ENCODE measurements around the gene IL17B.

Gene IL17B

GRCh38 chr5:149337736-149338135, 41.4 kb downstream of the IL17B start:
- peak overlapping the region; percentile 27 for H2BK120ac ChIP-seq (ENCODE audit: insufficient read depth, low read length, poor library complexity)
- peaks cover 2% of the 10 kb centered on the region for H3K79me1 ChIP-seq (ENCODE audit: low read length)
- H3K14ac ChIP-seq (ENCODE audit: low read length): no peak overlapping the region
- H4K8ac ChIP-seq (ENCODE audit: low read depth, low read length): no peak overlapping the region
- no CpG with 5 or more reads among the region's 4 CpGs for WGBS (ENCODE audit: extremely low coverage, insufficient coverage, insufficient read length)
- H3K36me3 ChIP-seq (ENCODE audit: control insufficient read depth in 1 of 2, insufficient read depth in 2 of 2, low read length in 2 of 2): peaks cover 0 to 4% of the 10 kb centered on the region in 2 experiments
- no peaks in the 10 kb centered on the region for H3K27me3 ChIP-seq (ENCODE audit: insufficient read depth, low read length)
- H4K91ac ChIP-seq (ENCODE audit: low read depth, low read length): no peak overlapping the region
- H3K27ac ChIP-seq (ENCODE audit: low read depth, low read length): no peak overlapping the region
- peak overlapping the region; percentile 38 for H2BK12ac ChIP-seq (ENCODE audit: low read length)
- H3K4me2 ChIP-seq (ENCODE audit: low read length): no peak overlapping the region
- no peaks in the 10 kb centered on the region for H3K79me2 ChIP-seq (ENCODE audit: control insufficient read depth, insufficient read depth, low read length, poor library complexity)
- H3K4me3 ChIP-seq (ENCODE audit: low read depth, low read length): no peak overlapping the region
- H2AFZ ChIP-seq (ENCODE audit: insufficient read depth, low read length, poor library complexity): no peak overlapping the region
- H3K4me1 ChIP-seq (ENCODE audit: control insufficient read depth in 1 of 2, insufficient read depth in 2 of 2, low read length in 2 of 2): peaks cover 2 to 4% of the 10 kb centered on the region in 2 experiments
- H2BK5ac ChIP-seq (ENCODE audit: low read depth, low read length, poor library complexity): no peak overlapping the region
- no peak overlapping the region for H3K9ac ChIP-seq (ENCODE audit: low read length)
- no peak overlapping the region for H3K18ac ChIP-seq (ENCODE audit: low read length)
- H2AK5ac ChIP-seq (ENCODE audit: low read length): no peak overlapping the region
- no peak overlapping the region for H3K4ac ChIP-seq (ENCODE audit: low read depth, low read length)
- no peak for DNase-seq
- H3K23ac ChIP-seq (ENCODE audit: low read length): no peak overlapping the region
- no peaks in the 10 kb centered on the region for H3K9me3 ChIP-seq (ENCODE audit: insufficient read depth, low read depth, low read length)
- no peak overlapping the region for H4K12ac ChIP-seq (ENCODE audit: low read depth, low read length)

- Histone ChIP-seq H3K4me2 (ENCODE audit: low read length) (no peak overlapping the region), H3K4me3 (ENCODE audit: low read depth, low read length) (no peak overlapping the region), H4K8ac (ENCODE audit: low read depth, low read length) (no peak overlapping the region), H2BK5ac (ENCODE audit: low read depth, low read length, poor library complexity) (no peak overlapping the region), H4K91ac (ENCODE audit: low read depth, low read length) (no peak overlapping the region), H2AFZ (ENCODE audit: insufficient read depth, low read length, poor library complexity) (no peak overlapping the region), H3K14ac (ENCODE audit: low read length) (no peak overlapping the region), H4K12ac (ENCODE audit: low read depth, low read length) (no peak overlapping the region), H3K9ac (ENCODE audit: low read length) (no peak overlapping the region), H3K36me3 (ENCODE audit: control insufficient read depth in 1 of 2, insufficient read depth in 2 of 2, low read length in 2 of 2) (peaks cover 0 to 2% of the 10 kb centered on the region in 2 experiments), H3K23ac (ENCODE audit: low read length) (no peak overlapping the region), H3K79me1 (ENCODE audit: low read length) (peaks cover 2% of the 10 kb centered on the region), H2BK120ac (ENCODE audit: insufficient read depth, low read length, poor library complexity) (no peak overlapping the region), H3K9me3 (ENCODE audit: insufficient read depth, low read depth, low read length) (no peaks in the 10 kb centered on the region), H2BK12ac (ENCODE audit: low read length) (no peak overlapping the region), H3K4ac (ENCODE audit: low read depth, low read length) (no peak overlapping the region), H3K4me1 (ENCODE audit: control insufficient read depth in 1 of 2, insufficient read depth in 2 of 2, low read length in 2 of 2) (peaks cover 2 to 4% of the 10 kb centered on the region in 2 experiments), H3K79me2 (ENCODE audit: control insufficient read depth, insufficient read depth, low read length, poor library complexity) (no peaks in the 10 kb centered on the region), H3K27me3 (ENCODE audit: insufficient read depth, low read length) (no peaks in the 10 kb centered on the region), H3K18ac (ENCODE audit: low read length) (no peak overlapping the region), H2AK5ac (ENCODE audit: low read length) (no peak overlapping the region), H3K27ac (ENCODE audit: low read depth, low read length) (no peak overlapping the region)
- no peak for DNase-seq
- no CpG with 5 or more reads among the region's 2 CpGs for WGBS (ENCODE audit: extremely low coverage, insufficient coverage, insufficient read length)
Measured at GRCh38 chr5:149333711-149334443, 45.2 kb downstream of the IL17B start.

GRCh38 chr5:149328177-149328576, 50.9 kb downstream of the IL17B start:
- H3K18ac ChIP-seq (ENCODE audit: low read length): no peak overlapping the region
- no peak overlapping the region for H4K91ac ChIP-seq (ENCODE audit: low read depth, low read length)
- no peaks in the 10 kb centered on the region for H3K79me1 ChIP-seq (ENCODE audit: low read length)
- H3K23ac ChIP-seq (ENCODE audit: low read length): no peak overlapping the region
- H2BK12ac ChIP-seq (ENCODE audit: low read length): no peak overlapping the region
- no peak overlapping the region for H3K4me2 ChIP-seq (ENCODE audit: low read length)
- H3K4me3 ChIP-seq (ENCODE audit: low read depth, low read length): no peak overlapping the region
- H3K79me2 ChIP-seq (ENCODE audit: control insufficient read depth, insufficient read depth, low read length, poor library complexity): no peaks in the 10 kb centered on the region
- no peak overlapping the region for H3K9ac ChIP-seq (ENCODE audit: low read length)
- no peak overlapping the region for H2AK5ac ChIP-seq (ENCODE audit: low read length)
- H2BK120ac ChIP-seq (ENCODE audit: insufficient read depth, low read length, poor library complexity): no peak overlapping the region
- no peak overlapping the region for H2BK5ac ChIP-seq (ENCODE audit: low read depth, low read length, poor library complexity)
- H4K8ac ChIP-seq (ENCODE audit: low read depth, low read length): no peak overlapping the region
- H3K4ac ChIP-seq (ENCODE audit: low read depth, low read length): no peak overlapping the region
- no peaks in the 10 kb centered on the region for H3K4me1 ChIP-seq (ENCODE audit: control insufficient read depth in 1 of 2, insufficient read depth in 2 of 2, low read length in 2 of 2)
- H3K27ac ChIP-seq (ENCODE audit: low read depth, low read length): no peak overlapping the region
- no peak overlapping the region for H2AFZ ChIP-seq (ENCODE audit: insufficient read depth, low read length, poor library complexity)
- no peak overlapping the region for H4K12ac ChIP-seq (ENCODE audit: low read depth, low read length)
- H3K27me3 ChIP-seq (ENCODE audit: insufficient read depth, low read length): no peaks in the 10 kb centered on the region
- no peaks in the 10 kb centered on the region for H3K36me3 ChIP-seq (ENCODE audit: control insufficient read depth in 1 of 2, insufficient read depth in 2 of 2, low read length in 2 of 2)
- no peak for DNase-seq
- H3K9me3 ChIP-seq (ENCODE audit: insufficient read depth, low read depth, low read length): no peaks in the 10 kb centered on the region
- no peak overlapping the region for H3K14ac ChIP-seq (ENCODE audit: low read length)
- no CpG with 5 or more reads among the region's 5 CpGs for WGBS (ENCODE audit: extremely low coverage, insufficient coverage, insufficient read length)

GRCh38 chr5:149326611-149327010, 52.5 kb downstream of the IL17B start:
- Histone ChIP-seq H2BK12ac (ENCODE audit: low read length) (no peak overlapping the region), H3K9ac (ENCODE audit: low read length) (no peak overlapping the region), H3K4ac (ENCODE audit: low read depth, low read length) (no peak overlapping the region), H2AFZ (ENCODE audit: insufficient read depth, low read length, poor library complexity) (no peak overlapping the region), H2BK5ac (ENCODE audit: low read depth, low read length, poor library complexity) (no peak overlapping the region), H3K27ac (ENCODE audit: low read depth, low read length) (no peak overlapping the region), H4K8ac (ENCODE audit: low read depth, low read length) (no peak overlapping the region), H4K91ac (ENCODE audit: low read depth, low read length) (no peak overlapping the region), H2AK5ac (ENCODE audit: low read length) (no peak overlapping the region), H3K27me3 (ENCODE audit: insufficient read depth, low read length) (no peaks in the 10 kb centered on the region), H3K79me2 (ENCODE audit: control insufficient read depth, insufficient read depth, low read length, poor library complexity) (no peaks in the 10 kb centered on the region), H3K14ac (ENCODE audit: low read length) (no peak overlapping the region), H3K4me3 (ENCODE audit: low read depth, low read length) (no peak overlapping the region), H3K4me2 (ENCODE audit: low read length) (no peak overlapping the region), H3K36me3 (ENCODE audit: control insufficient read depth in 1 of 2, insufficient read depth in 2 of 2, low read length in 2 of 2) (peaks cover 0 to 2% of the 10 kb centered on the region in 2 experiments), H3K4me1 (ENCODE audit: control insufficient read depth in 1 of 2, insufficient read depth in 2 of 2, low read length in 2 of 2) (no peaks in the 10 kb centered on the region), H4K12ac (ENCODE audit: low read depth, low read length) (no peak overlapping the region), H3K79me1 (ENCODE audit: low read length) (no peaks in the 10 kb centered on the region), H3K9me3 (ENCODE audit: insufficient read depth, low read depth, low read length) (no peaks in the 10 kb centered on the region), H3K18ac (ENCODE audit: low read length) (no peak overlapping the region), H3K23ac (ENCODE audit: low read length) (no peak overlapping the region), H2BK120ac (ENCODE audit: insufficient read depth, low read length, poor library complexity) (no peak overlapping the region)
- no CpG with 5 or more reads among the region's 3 CpGs for WGBS (ENCODE audit: extremely low coverage, insufficient coverage, insufficient read length)
- DNase-seq: no peak

Data from trophoblast cell (in vitro differentiated cells and primary cell).